ENCODE data around the gene SKIC8. TPM values are rescaled to one million over a fixed set of nuclear protein-coding genes. Genes with fewer than 3 reads are reported as not detected.
A peak's percentile ranks its signal among the peaks of the same experiment; 100 is the strongest.

The SKIC8 gene
- total RNA-seq, 1 experiment from 2014 or later: 44.5 TPM

DNA sequence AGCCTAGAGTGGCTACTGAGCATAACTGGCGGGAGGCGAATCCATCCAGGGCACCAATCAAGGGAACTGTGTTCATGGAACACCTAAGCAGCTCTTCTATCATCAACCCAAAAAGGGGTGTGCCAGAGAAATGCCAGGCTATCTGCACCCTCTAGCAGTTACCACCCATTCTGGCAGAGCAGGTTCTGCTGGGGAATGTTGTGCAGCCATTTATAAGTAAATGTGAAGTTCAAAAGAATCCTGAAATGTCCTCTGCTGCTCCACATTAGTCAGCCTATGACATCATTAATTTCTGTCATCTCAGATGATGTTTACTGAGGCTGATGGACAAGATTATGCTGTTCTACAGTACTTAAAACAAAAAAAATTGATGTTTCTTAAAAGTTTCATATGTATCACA, 7.7 kb downstream of the SKIC8 start:
- ChIA-PET CTCF (interaction anchor here (0.7 kb wide), 1 partner anchor 8 kb away, joined by 8 read pairs; the partner anchor contains the start of gene SKIC8), POLR2A (ENCODE audit: unreplicated experiment) (interaction anchor here (0.6 kb wide), 1 partner anchor 146 kb away, joined by 3 read pairs; the partner anchor contains the start of gene IREB2)
- Histone ChIP-seq H3K4me1 (replicated peaks; ENCODE audit: insufficient read depth) (peaks cover 20% of the 10 kb centered on the region), H3K27ac (peak overlapping the region; percentile 34), H3F3A (ENCODE audit: insufficient read depth, low read depth) (peaks cover 22% of the 10 kb centered on the region), H3K9me3 (ENCODE audit: insufficient read depth, low read depth) (no peaks in the 10 kb centered on the region), H2AFZ (no peak overlapping the region), H3K4me3 (no peak overlapping the region), H3K4me2 (peak overlapping the region; percentile 54), H3K79me2 (ENCODE audit: low read depth) (peaks cover 4% of the 10 kb centered on the region), H3K9me2 (ENCODE audit: insufficient read depth) (no peaks in the 10 kb centered on the region), H4K20me1 (ENCODE audit: insufficient read depth) (no peaks in the 10 kb centered on the region), H3K36me3 (ENCODE audit: low read depth) (peaks cover 31% of the 10 kb centered on the region; the same call in 1 of the 2 replicates), H3K27me3 (ENCODE audit: insufficient read depth, low read depth) (no peaks in the 10 kb centered on the region)
- TF ChIP-seq EZH2 (IDR thresholded peaks at IDR 0.05; ENCODE audit: low read depth) (no peak), CTCF (conservative IDR thresholded peaks at IDR 0.05) (no peak)
- intact Hi-C loops (cut with micrococcal nuclease; ENCODE audit: unreplicated experiment): no loop called here
- peak; percentile 69 to 86 for DNase-seq
- BruUV-seq (replicated peaks): no TSS peak

DNA sequence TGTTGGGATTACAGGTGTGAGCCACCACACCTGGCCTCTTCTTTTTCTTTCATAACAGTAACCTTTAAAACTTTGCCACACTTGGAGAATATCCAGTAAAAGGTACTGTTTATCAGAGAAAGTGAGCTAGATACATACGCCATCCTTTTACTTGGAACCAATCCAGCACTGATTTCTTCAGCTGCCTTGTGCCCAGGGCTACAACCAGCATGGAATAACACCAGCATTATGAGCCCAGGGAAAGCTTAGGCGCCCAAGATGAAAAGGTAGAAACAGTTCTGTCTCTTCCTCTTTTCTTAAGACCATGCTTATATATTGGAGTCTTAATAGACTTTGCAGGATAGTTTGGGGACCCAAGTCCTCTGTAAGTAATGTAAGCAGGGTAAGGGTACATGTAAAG, 8.4 kb downstream of the SKIC8 start:
- DNase-seq: no peak

GRCh38 chr15:78290222-78290621, 9.2 kb downstream of the SKIC8 start:
- intact Hi-C loops (cut with micrococcal nuclease; ENCODE audit: unreplicated experiment): no loop called here
- Histone ChIP-seq H3K36me3 (ENCODE audit: low read depth) (peaks cover 34% of the 10 kb centered on the region), H3K79me2 (ENCODE audit: low read depth) (no peaks in the 10 kb centered on the region), H3K4me2 (no peak overlapping the region), H4K20me1 (ENCODE audit: insufficient read depth) (no peaks in the 10 kb centered on the region), H3K4me1 (replicated peaks; ENCODE audit: insufficient read depth) (peaks cover 20% of the 10 kb centered on the region), H3K9me3 (ENCODE audit: insufficient read depth, low read depth) (no peaks in the 10 kb centered on the region), H3K27me3 (ENCODE audit: insufficient read depth, low read depth) (no peaks in the 10 kb centered on the region), H3K4me3 (no peak overlapping the region), H3F3A (ENCODE audit: insufficient read depth, low read depth) (peaks cover 22% of the 10 kb centered on the region), H2AFZ (no peak overlapping the region), H3K9me2 (ENCODE audit: insufficient read depth) (no peaks in the 10 kb centered on the region), H3K27ac (no peak overlapping the region)
- POLR2A ChIA-PET (ENCODE audit: unreplicated experiment): no interaction called here
- no TSS peak for BruUV-seq (replicated peaks)
- CTCF ChIA-PET: no interaction called here
- TF ChIP-seq CTCF (conservative IDR thresholded peaks at IDR 0.05): no peak
- TF ChIP-seq EZH2 (IDR thresholded peaks at IDR 0.05; ENCODE audit: low read depth): no peak
- no peak for DNase-seq

More for the DNA sequence above, 8.4 kb downstream of the SKIC8 start:
- H3K4me3 ChIP-seq: no peak overlapping the region
- POLR2A ChIA-PET (ENCODE audit: unreplicated experiment): interaction anchor here (0.6 kb wide), 1 partner anchor 147 kb away, joined by 3 read pairs; the partner anchor contains the start of gene IREB2
- no peaks in the 10 kb centered on the region for H3K9me3 ChIP-seq (ENCODE audit: insufficient read depth, low read depth)
- H3K27me3 ChIP-seq (ENCODE audit: insufficient read depth, low read depth): no peaks in the 10 kb centered on the region
- intact Hi-C loops (cut with micrococcal nuclease; ENCODE audit: unreplicated experiment): no loop called here
- H3K4me2 ChIP-seq: peak overlapping the region; percentile 54
- no peak overlapping the region for H2AFZ ChIP-seq
- H3F3A ChIP-seq (ENCODE audit: insufficient read depth, low read depth): peaks cover 22% of the 10 kb centered on the region
- H3K9me2 ChIP-seq (ENCODE audit: insufficient read depth): no peaks in the 10 kb centered on the region
- H3K27ac ChIP-seq: peak overlapping the region; percentile 32
- H3K4me1 ChIP-seq (replicated peaks; ENCODE audit: insufficient read depth): peaks cover 20% of the 10 kb centered on the region
- no peaks in the 10 kb centered on the region for H3K79me2 ChIP-seq (ENCODE audit: low read depth)
- H4K20me1 ChIP-seq (ENCODE audit: insufficient read depth): no peaks in the 10 kb centered on the region
- TF ChIP-seq EZH2 (IDR thresholded peaks at IDR 0.05; ENCODE audit: low read depth) (no peak), CTCF (conservative IDR thresholded peaks at IDR 0.05) (no peak)
- peaks cover 34% of the 10 kb centered on the region for H3K36me3 ChIP-seq (ENCODE audit: low read depth)
- CTCF ChIA-PET: interaction anchor here (0.6 to 0.7 kb wide), 2 partner anchors 9 to 69 kb away, joined by 3 to 8 read pairs; partner anchors contain the start of gene SKIC8
- no TSS peak for BruUV-seq (replicated peaks)
